ENCODE results near the gene CD68. TPM values are rescaled to one million over a fixed set of nuclear protein-coding genes. Genes with fewer than 3 reads are reported as not detected.

CD68 gene
- total RNA-seq, 6 experiments from 2014 or later: 31.6 to 179 (median 51.1) TPM

DNA sequence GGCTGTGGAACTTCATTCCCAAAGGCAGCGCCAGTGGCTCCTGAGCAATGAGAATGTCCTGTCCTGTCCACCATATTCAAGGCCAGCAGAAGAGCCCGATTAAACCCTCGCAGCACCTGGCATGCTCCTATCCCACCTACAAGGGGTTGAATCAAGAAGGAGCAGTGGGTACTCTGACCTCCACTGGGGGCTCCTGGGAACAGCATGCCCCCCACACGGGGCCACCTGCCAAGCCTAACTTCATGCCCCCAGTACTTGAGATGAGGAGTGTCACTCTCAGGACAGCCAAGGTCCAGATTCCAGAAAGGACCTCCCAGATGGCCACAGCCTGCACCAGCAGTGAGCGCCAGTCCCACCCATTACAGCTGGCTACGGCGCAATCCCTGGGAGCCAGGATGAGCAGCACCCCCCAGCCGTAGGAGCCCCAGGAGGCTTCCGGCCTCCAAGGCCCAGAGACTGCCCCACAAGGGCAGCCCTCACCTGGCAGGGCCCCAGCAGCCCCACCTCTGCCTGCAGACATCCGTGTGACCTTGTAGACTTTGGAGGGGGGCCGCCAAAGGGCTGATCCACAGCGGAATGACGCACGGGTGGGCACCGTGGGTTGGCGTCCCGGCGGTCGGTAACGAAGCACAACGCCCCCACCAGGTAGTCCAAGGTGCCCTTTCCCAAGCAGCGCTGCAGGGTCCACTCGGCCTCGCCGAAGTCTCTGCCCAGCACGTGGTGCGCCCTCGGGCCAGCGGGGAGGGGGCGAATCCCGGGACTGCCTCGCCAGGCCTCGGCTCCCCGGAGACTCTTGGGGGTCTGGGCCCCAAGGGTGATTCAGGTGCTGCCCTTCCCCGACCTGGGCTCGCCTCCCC lies 3.2 kb downstream of the CD68 start:
- H3K4me3 ChIP-seq: peak overlapping the region; percentile 68 to 78 (median 76)
- ATAC-seq: no peak
- peaks cover 0 to 37% (median 16%) of the 10 kb centered on the region in 4 donors for H3K4me1 ChIP-seq
- no peak for TF ChIP-seq POLR2A (IDR thresholded peaks at IDR 0.05)
- TF ChIP-seq, protein P1, sequence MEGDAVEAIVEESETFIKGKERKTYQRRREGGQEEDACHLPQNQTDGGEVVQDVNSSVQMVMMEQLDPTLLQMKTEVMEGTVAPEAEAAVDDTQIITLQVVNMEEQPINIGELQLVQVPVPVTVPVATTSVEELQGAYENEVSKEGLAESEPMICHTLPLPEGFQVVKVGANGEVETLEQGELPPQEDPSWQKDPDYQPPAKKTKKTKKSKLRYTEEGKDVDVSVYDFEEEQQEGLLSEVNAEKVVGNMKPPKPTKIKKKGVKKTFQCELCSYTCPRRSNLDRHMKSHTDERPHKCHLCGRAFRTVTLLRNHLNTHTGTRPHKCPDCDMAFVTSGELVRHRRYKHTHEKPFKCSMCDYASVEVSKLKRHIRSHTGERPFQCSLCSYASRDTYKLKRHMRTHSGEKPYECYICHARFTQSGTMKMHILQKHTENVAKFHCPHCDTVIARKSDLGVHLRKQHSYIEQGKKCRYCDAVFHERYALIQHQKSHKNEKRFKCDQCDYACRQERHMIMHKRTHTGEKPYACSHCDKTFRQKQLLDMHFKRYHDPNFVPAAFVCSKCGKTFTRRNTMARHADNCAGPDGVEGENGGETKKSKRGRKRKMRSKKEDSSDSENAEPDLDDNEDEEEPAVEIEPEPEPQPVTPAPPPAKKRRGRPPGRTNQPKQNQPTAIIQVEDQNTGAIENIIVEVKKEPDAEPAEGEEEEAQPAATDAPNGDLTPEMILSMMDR (IDR thresholded peaks at IDR 0.05): no peak
- no peaks in the 10 kb centered on the region for H3K27me3 ChIP-seq
- H3K9me3 ChIP-seq: no peaks in the 10 kb centered on the region
- intact Hi-C loops (cut with DNase I): no loop called here
- 75% methylated on average over 6 of the region's 36 CpGs for whole genome bisulfite sequencing (ENCODE audit: insufficient coverage, low coverage, low lambda C conversion rate, missing lambda C conversion rate)
- peak overlapping the region; percentile 93 to 96 (median 96) for H3K27ac ChIP-seq
- peaks cover 5 to 20% (median 9%) of the 10 kb centered on the region in 4 donors for H3K36me3 ChIP-seq
- DNase-seq: peak in 1 of 3 donors; percentile 69

DNA sequence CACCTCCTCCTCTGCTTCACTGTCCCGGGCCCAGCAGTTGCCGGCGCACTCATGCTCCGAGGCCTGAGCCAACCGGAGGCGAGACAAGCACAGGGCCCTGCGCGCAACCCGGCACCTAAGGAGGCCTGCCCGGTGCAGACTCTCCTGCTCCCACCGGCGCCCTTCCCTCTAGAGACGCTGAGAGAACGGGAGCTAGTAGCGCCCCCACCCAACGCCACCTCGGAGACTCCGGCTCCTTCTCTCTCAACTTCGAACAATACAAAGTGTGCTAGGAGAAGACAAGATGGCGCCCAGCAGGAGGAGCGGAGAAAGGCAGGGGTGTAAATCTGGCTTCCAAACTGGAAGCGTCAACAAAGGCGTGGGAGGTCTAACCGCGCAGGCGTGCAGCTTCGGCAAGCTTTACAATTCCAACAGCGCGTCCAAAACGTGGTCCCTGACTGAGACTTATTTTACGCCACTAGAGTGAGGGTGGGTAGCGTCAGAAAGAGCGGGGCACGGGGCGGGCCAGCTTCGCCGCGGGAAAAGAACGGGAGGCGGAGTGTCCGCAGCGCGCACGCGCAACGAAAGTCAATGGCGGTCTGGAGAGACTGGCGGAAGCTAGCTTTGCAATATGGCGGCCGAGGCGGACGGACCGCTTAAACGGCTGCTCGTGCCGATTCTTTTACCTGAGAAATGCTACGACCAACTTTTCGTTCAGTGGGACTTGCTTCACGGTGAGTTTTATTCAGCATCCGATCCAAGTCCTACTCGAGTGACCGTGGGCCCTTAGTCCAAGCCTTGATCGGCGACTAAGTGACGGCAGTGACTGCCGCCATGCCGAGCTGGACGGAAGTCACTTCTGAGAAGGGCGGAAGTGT lies 4.0 kb downstream of the CD68 start, which contains the start of gene MPDU1:
Gene MPDU1 (plus strand): TSS at position 600 of the 857 bp plus-strand sequence. CDS start 11 bp downstream, at position 611.
- intact Hi-C loops (cut with DNase I): no loop called here
- DNase-seq (peak; percentile 97 to 98 (median 97)), ATAC-seq (peak; percentile 74 to 84 (median 82))
- peak within 1 kb of the TSS; percentile 68 to 78 (median 76) for H3K4me3 ChIP-seq
- no peaks in the 10 kb centered on the region for H3K9me3 ChIP-seq
- H3K36me3 ChIP-seq: peaks cover 0 to 14% (median 2%) of the 10 kb centered on the region in 4 donors
- H3K27ac ChIP-seq: peak within 1 kb of the TSS; percentile 93 to 96 (median 96)
- H3K27me3 ChIP-seq: no peaks in the 10 kb centered on the region
- H3K4me1 ChIP-seq: peaks cover 0 to 34% (median 14%) of the 10 kb centered on the region in 4 donors
- peak; percentile 88 for TF ChIP-seq POLR2A (IDR thresholded peaks at IDR 0.05)
- TF ChIP-seq, protein P1 (IDR thresholded peaks at IDR 0.05): no peak
- 4% methylated on average over 44 of the region's 69 CpGs for WGBS (ENCODE audit: insufficient coverage, low coverage, low lambda C conversion rate, missing lambda C conversion rate)

DNA sequence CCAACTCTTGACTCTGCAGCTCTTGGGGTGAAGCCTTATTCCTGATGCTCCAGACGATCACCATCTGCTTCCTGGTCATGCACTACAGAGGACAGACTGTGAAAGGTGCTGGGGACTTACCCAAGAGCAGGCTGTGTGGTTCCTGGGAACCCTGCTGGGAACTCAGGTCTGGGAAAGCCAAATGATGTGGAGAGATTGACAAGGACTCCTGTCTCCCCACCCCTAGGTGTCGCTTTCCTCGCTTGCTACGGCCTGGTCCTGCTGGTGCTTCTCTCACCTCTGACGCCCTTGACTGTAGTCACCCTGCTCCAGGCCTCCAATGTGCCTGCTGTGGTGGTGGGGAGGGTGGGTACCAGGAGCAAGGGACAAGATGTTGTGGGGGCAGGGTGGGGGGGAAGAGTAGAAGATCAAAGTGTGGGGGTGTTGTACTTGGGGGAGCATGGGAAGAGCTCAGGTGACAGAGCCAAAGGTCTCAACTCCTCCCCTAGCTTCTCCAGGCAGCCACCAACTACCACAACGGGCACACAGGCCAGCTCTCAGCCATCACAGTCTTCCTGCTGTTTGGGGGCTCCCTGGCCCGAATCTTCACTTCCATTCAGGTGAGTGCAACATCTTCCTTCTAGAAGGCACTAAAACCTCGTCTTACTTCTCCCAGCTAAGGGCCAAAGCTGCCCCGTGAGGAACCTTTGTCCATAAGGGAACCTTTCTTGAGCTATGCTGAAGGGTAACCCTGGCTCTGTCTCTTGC lies 7.4 kb downstream of the CD68 start:
- Histone ChIP-seq H3K4me1 (peaks cover 0 to 20% (median 9%) of the 10 kb centered on the region in 4 donors), H3K27me3 (no peaks in the 10 kb centered on the region), H3K4me3 (no peak overlapping the region), H3K9me3 (no peaks in the 10 kb centered on the region), H3K36me3 (peaks cover 0 to 16% (median 0%) of the 10 kb centered on the region in 4 donors), H3K27ac (no peak overlapping the region)
- no peak for DNase-seq
- TF ChIP-seq, protein P1 (IDR thresholded peaks at IDR 0.05): peak in 3 of 4 donors; percentile 21 to 32 (median 23)
- TF ChIP-seq POLR2A (IDR thresholded peaks at IDR 0.05): no peak
- intact Hi-C loops (cut with DNase I): no loop called here
- WGBS (ENCODE audit: insufficient coverage, low coverage, low lambda C conversion rate, missing lambda C conversion rate): 55% methylated on average over 7 of the region's 9 CpGs
- ATAC-seq: peak in 1 of 4 donors; percentile 1
